Measurements from ENCODE around the gene TAC3. TPM values are rescaled to one million over a fixed set of nuclear protein-coding genes. Genes with fewer than 3 reads are reported as not detected.

TAC3 gene
- total RNA-seq, 4 donors from 2014 or later, result not detected

DNA sequence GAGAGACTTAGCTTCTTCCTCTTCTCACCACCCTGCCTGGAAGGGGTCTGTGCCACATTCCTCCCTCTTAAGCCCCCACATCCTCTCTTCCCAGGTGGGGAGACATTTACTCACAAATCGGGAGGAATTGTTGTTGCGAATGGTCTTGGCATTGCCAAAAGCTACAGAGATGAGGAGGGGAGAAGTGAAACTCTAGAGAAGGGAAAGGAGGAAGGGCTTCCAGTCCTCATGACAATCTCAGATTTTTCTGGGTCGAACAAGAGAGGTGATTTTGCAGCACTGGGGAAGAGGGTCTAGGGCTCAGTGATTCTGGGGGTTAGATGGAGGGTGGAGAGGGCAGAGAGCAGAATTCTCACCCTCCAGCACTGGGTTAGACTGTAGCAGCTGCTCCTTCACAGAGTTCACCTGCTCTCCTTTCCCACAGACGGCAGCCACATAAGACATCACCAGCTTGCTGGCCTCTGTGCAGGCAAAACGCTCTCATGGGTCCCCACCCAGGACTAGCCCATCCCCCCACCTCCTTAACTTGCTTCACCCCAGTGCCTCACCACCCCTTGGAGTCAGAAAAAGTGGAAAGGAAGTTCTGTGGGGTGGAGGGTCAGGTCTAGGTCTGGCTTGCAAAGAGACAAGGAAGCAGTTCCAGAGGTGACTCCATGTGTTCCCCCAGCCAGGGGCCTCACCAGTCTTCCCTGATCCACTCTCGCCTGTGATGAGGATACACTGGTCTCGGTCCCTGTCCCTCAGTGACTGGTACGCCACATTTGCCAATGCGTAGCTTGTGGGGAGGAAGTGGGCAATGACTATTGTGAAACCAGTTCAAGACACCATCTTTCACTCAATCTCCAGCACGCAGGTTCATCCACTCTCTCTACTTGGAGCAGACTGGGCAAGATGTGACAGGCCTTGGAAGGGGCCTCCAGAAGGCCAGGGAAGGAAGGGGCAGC lies 30.9 kb upstream of the TAC3 start:
- Histone ChIP-seq H3K9me3 (no peaks in the 10 kb centered on the region), H3K36me3 (no peaks in the 10 kb centered on the region), H3K27me3 (peaks cover 0 to 37% (median 0%) of the 10 kb centered on the region in 4 donors), H3K4me3 (no peak overlapping the region), H3K27ac (peak overlapping the region in 1 of 4 donors; percentile 18), H3K4me1 (no peaks in the 10 kb centered on the region)
- no peak for DNase-seq
- intact Hi-C loops (cut with DNase I), result no loop called here
- TF ChIP-seq, protein P1, sequence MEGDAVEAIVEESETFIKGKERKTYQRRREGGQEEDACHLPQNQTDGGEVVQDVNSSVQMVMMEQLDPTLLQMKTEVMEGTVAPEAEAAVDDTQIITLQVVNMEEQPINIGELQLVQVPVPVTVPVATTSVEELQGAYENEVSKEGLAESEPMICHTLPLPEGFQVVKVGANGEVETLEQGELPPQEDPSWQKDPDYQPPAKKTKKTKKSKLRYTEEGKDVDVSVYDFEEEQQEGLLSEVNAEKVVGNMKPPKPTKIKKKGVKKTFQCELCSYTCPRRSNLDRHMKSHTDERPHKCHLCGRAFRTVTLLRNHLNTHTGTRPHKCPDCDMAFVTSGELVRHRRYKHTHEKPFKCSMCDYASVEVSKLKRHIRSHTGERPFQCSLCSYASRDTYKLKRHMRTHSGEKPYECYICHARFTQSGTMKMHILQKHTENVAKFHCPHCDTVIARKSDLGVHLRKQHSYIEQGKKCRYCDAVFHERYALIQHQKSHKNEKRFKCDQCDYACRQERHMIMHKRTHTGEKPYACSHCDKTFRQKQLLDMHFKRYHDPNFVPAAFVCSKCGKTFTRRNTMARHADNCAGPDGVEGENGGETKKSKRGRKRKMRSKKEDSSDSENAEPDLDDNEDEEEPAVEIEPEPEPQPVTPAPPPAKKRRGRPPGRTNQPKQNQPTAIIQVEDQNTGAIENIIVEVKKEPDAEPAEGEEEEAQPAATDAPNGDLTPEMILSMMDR (IDR thresholded peaks at IDR 0.05), result no peak
- TF ChIP-seq POLR2A (IDR thresholded peaks at IDR 0.05), result no peak
- WGBS, 2 donors, result 63 to 68% methylated on average over 9 of the region's 10 CpGs

DNA sequence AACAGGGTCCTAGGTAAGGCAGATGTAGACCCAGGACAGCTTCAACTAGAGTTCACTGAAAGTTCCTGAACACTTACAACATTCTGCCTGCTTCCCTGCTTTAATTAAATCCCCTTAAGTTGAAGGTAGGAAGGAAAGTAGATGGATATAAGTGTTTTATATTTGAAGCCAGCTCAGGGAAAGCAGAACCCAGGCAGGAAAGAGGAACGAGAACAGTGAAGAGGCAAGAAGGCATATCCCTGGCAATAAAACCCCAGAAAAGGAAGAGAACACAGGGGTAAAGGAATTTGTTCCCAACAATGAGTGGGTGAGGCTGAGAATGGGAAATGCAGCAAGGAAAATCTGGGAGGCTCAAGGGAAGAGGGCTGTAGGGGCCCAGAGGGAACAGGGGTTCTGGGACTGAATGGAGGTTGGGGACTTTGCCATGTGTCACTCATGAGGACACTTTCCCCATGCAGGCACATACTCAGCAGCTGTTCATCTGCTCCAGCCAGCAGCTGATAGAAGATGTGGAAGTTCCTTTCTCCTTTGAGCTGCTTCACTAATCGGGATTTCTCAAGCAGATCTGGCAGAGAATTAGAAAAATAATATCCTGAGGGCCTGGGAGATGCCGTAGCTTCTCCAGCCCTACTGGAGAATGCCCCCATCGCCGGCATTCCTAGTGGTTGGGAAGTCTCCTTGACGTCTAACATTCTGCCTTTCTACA lies 29.9 kb upstream of the TAC3 start:
- intact Hi-C loops (cut with DNase I), result no loop called here
- no peaks in the 10 kb centered on the region for H3K36me3 ChIP-seq
- TF ChIP-seq POLR2A (IDR thresholded peaks at IDR 0.05), result no peak
- TF ChIP-seq, protein P1 (IDR thresholded peaks at IDR 0.05), result no peak
- no peak overlapping the region for H3K27ac ChIP-seq
- H3K9me3 ChIP-seq, result no peaks in the 10 kb centered on the region
- no peak for DNase-seq
- H3K4me1 ChIP-seq, result no peaks in the 10 kb centered on the region
- H3K27me3 ChIP-seq, result peaks cover 0 to 40% (median 0%) of the 10 kb centered on the region in 4 donors
- WGBS, 2 donors, result 59 to 71% methylated on average over 6 of the region's 6 CpGs
- no peak overlapping the region for H3K4me3 ChIP-seq

DNA sequence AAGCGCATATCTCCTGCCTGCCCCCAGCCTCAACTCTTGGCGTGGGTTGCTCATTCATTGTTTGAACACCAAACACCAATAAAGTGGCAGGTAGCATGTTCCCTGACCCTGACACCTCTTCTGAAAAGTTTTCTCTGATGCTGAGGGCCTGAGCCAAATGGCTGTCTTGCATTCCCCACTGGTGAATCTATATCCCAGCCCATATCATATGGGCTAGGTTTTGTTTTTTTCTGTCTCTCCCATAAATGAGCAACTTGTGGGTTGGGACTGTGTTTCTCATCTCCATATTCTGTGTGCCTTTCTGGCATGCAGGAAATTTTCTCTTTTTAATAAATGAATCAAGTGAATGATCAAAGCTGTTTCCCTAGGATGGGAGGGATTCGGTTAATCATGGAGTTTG lies 28.6 kb upstream of the TAC3 start:
- Histone ChIP-seq H3K27me3 (peaks cover 0 to 40% (median 0%) of the 10 kb centered on the region in 4 donors), H3K4me1 (no peaks in the 10 kb centered on the region), H3K4me3 (no peak overlapping the region), H3K27ac (no peak overlapping the region), H3K9me3 (no peaks in the 10 kb centered on the region), H3K36me3 (no peaks in the 10 kb centered on the region)
- TF ChIP-seq, protein P1 (IDR thresholded peaks at IDR 0.05), result no peak
- TF ChIP-seq POLR2A (IDR thresholded peaks at IDR 0.05), result no peak
- DNase-seq, result no peak
- intact Hi-C loops (cut with DNase I), result no loop called here
- WGBS, 2 donors, result 83 to 92% methylated on average over 3 of the region's 3 CpGs

DNA sequence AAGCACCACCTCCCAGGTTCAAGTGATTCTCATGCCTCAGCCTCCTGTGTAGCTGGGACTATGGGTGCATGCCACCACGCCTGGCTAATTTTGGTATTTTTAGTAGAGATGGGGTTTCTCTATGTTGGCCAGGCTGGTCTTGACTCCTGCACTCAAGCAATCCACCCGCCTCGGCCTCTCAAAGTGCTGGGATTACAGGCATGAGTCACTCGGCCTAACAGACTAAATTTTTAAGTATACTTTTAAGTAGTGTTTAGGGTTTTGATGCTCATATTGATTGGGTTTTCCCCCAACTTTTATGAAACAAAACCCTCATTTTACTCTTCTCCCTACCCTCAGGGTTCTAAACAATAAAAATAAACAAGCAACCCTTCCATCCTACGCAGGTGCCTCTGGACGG lies 28.1 kb upstream of the TAC3 start:
- Histone ChIP-seq H3K4me1 (no peaks in the 10 kb centered on the region), H3K36me3 (no peaks in the 10 kb centered on the region), H3K9me3 (no peaks in the 10 kb centered on the region), H3K27ac (no peak overlapping the region), H3K27me3 (peaks cover 0 to 40% (median 0%) of the 10 kb centered on the region in 4 donors), H3K4me3 (no peak overlapping the region)
- TF ChIP-seq, protein P1 (IDR thresholded peaks at IDR 0.05), result no peak
- intact Hi-C loops (cut with DNase I), result no loop called here
- no peak for DNase-seq
- 73 to 75% methylated on average over 4 to 6 of the region's 6 CpGs for WGBS, 2 donors

DNA sequence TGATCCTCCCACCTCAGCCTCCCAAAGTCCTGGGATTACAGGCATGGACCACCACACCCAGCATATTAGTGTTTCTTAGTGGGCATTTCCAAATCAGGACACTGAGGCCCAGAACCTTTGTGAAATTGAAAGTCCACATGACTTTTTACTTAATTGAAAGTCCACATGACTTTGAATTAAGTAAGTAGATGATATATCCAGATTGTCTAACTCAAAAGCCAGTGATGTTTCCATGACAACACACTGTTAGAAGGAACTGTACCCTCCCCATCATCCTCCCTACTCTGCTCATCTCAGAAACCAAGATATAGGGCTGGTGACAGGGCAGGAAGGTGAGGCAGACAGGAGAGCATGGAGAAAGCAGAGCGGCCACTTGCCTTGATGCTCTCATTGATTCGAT lies 26.4 kb upstream of the TAC3 start:
- no peak overlapping the region for H3K27ac ChIP-seq
- H3K27me3 ChIP-seq, result peaks cover 0 to 40% (median 0%) of the 10 kb centered on the region in 4 donors
- H3K4me1 ChIP-seq, result no peaks in the 10 kb centered on the region
- no peaks in the 10 kb centered on the region for H3K9me3 ChIP-seq
- 91 to 93% methylated on average over 2 of the region's 2 CpGs for WGBS, 2 donors
- TF ChIP-seq, protein P1 (IDR thresholded peaks at IDR 0.05), result no peak
- no peak for TF ChIP-seq POLR2A (IDR thresholded peaks at IDR 0.05)
- intact Hi-C loops (cut with DNase I), result no loop called here
- H3K36me3 ChIP-seq, result no peaks in the 10 kb centered on the region
- DNase-seq, result no peak
- no peak overlapping the region for H3K4me3 ChIP-seq
